ENCODE data around the gene PIAS2.

- TF ChIP-seq CTCF (IDR thresholded peaks at IDR 0.05) (no peak), POLR2A (IDR thresholded peaks at IDR 0.05) (no peak)
These were observed 39.8 kb downstream of the PIAS2 start for GRCh38 chr18:46877329-46877987.
